Hindlimb muscle (tissue), 1 donor: ENCODE data around the gene ADAMTSL3. TPM values are rescaled to one million over a fixed set of nuclear protein-coding genes. Genes with fewer than 3 reads are reported as not detected.
"Not testable (repeated sequence)": the region's sequence is repeated elsewhere in the genome, so short reads cannot be mapped to it uniquely, and the experiment has no call there.

ENCODE experiments used
- DNase-seq: peaks from one replicate; pipeline ENCODE4 v3.0.0-alpha.2; 2013
- polyA plus RNA-seq: library from polyadenylated mRNA; unstranded; fragments of 120-200 nt; gene quantifications from one replicate; pipeline ENCODE4 v1.2.1, GENCODE V29; 2013; ENCODE audit not compliant: insufficient read length

The ADAMTSL3 gene
- polyA plus RNA-seq, 1 donor = 28.7 TPM

GRCh38 chr15:84042434-84043056 is 388.6 kb downstream of the ADAMTSL3 start:
- DNase-seq = not testable (repeated sequence)

GRCh38 chr15:84046064-84046637 is 392.2 kb downstream of the ADAMTSL3 start:
- no peak for DNase-seq

- not testable (repeated sequence) for DNase-seq
Observed at GRCh38 chr15:84049480-84049879, 395.6 kb downstream of the ADAMTSL3 start.

GRCh38 chr15:84050076-84050475 is 396.2 kb downstream of the ADAMTSL3 start:
- DNase-seq = peak; percentile 25

GRCh38 chr15:84051146-84051545 is 397.2 kb downstream of the ADAMTSL3 start:
- not testable (repeated sequence) for DNase-seq

GRCh38 chr15:84054544-84054943 is 400.6 kb downstream of the ADAMTSL3 start:
- not testable (repeated sequence) for DNase-seq

GRCh38 chr15:84057714-84058331 is 403.9 kb downstream of the ADAMTSL3 start:
- DNase-seq = no peak

GRCh38 chr15:84063674-84064073 is 409.8 kb downstream of the ADAMTSL3 start:
- not testable (repeated sequence) for DNase-seq

- not testable (repeated sequence) for DNase-seq
Observed at GRCh38 chr15:84068674-84069073, 414.8 kb downstream of the ADAMTSL3 start.

- not testable (repeated sequence) for DNase-seq
Observed at GRCh38 chr15:84078038-84078437, 424.1 kb downstream of the ADAMTSL3 start.

GRCh38 chr15:84079325-84079884 is 425.5 kb downstream of the ADAMTSL3 start:
- not testable (repeated sequence) for DNase-seq

- DNase-seq = peak; percentile 11
Observed at GRCh38 chr15:84079885-84080777, 426.2 kb downstream of the ADAMTSL3 start.

- DNase-seq = not testable (repeated sequence)
Observed at GRCh38 chr15:84080778-84081084, 426.8 kb downstream of the ADAMTSL3 start.

GRCh38 chr15:84081391-84082168 is 427.7 kb downstream of the ADAMTSL3 start:
- no peak for DNase-seq

- DNase-seq = no peak
Observed at GRCh38 chr15:84082739-84083138, 428.8 kb downstream of the ADAMTSL3 start.

- DNase-seq = not testable (repeated sequence)
Observed at GRCh38 chr15:84086071-84086470, 432.1 kb downstream of the ADAMTSL3 start.

Other genes with a start within 250 kb of the ADAMTSL3 start
- gene SH3GL3, start 206.8 kb upstream of the ADAMTSL3 start, polyA plus RNA-seq = 3.9 TPM